ENCODE data around the gene HAS3.

Gene HAS3

DNA sequence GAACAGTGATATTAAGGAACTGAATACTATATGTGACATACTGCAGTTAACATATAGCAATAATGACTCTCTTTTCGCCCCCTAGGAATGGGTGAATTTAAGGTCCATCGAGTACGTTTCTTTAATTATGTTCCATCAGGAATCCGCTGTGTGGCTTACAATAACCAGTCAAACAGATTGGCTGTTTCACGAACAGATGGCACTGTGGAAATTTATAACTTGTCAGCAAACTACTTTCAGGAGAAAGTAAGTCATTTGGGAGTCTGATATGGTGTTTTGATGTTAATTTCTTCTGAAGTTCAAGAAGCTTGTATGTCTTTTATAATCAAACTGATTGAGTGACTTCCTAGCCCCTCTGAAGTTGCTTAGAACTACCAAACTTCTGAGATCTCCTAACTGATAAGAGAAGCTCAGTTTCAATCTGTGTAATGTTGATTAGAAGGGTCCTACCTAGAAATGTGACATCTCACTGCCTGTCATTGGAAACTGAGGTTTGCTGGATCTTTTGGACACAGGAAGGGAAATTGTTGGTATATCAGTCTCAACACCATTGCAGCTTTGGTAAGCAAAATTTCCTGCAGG lies 28.0 kb downstream of the HAS3 start:
- TF ChIP-seq, protein P1, sequence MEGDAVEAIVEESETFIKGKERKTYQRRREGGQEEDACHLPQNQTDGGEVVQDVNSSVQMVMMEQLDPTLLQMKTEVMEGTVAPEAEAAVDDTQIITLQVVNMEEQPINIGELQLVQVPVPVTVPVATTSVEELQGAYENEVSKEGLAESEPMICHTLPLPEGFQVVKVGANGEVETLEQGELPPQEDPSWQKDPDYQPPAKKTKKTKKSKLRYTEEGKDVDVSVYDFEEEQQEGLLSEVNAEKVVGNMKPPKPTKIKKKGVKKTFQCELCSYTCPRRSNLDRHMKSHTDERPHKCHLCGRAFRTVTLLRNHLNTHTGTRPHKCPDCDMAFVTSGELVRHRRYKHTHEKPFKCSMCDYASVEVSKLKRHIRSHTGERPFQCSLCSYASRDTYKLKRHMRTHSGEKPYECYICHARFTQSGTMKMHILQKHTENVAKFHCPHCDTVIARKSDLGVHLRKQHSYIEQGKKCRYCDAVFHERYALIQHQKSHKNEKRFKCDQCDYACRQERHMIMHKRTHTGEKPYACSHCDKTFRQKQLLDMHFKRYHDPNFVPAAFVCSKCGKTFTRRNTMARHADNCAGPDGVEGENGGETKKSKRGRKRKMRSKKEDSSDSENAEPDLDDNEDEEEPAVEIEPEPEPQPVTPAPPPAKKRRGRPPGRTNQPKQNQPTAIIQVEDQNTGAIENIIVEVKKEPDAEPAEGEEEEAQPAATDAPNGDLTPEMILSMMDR (IDR thresholded peaks at IDR 0.05) = no peak

GRCh38 chr16:69138608-69139007 lies 33.2 kb downstream of the HAS3 start:
- TF ChIP-seq, protein P1 (IDR thresholded peaks at IDR 0.05) = no peak

DNA sequence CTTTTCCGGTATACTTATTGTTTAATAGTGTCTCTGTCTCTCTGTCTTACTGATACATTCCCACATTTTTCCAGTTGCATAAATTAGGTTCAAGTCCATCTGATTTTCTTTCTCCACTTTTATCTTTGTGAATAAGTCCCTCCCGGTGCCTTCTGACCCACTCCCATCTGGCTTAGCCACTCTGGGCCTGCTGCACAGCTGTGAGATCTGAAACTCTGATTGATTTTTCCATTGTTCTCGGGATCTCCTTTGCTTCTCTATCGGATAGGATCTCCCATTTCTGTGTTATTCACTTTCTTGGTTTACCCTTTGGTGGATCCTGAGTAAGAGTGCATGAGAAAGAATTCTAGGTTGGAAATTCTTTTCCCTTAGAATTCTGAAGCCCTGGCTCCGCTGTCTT lies 35.6 kb downstream of the HAS3 start:
- TF ChIP-seq, protein P1 (IDR thresholded peaks at IDR 0.05) = no peak

DNA sequence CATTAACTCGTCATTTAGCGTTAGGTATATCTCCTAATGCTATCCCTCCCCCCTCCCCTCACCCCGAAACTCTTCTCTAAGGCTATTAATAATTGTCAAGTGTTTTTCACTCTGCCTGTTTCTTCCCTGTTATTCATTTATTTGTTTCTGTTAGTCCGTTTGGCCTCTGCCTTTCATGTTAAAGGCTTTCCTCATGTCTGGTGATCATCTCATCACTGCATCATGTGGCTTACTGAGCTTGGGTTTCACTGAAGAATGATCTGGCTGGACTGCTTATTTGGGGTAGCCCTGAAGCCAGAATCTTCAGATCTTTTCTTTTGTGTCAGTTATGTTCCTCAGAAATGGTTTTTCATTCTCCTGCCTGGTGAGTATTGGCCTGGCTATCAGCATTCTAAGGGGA lies 36.5 kb downstream of the HAS3 start:
- TF ChIP-seq, protein P1 (IDR thresholded peaks at IDR 0.05) = no peak

DNA sequence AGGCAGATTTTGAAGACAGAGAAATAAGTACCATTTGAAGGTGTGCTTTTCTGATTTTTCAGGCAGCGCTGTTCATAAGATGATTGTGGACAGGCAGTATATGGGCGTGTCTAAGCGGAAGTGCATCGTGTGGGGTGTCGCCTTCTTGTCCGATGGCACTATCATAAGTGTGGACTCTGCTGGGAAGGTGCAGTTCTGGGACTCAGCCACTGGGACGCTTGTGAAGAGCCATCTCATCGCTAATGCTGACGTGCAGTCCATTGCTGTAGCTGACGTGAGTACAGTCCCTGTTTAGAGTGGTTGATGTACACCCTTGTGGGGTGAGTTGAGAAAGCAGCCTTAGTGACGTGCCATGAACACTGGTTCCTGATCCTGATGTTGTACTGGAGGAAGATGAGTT lies 37.7 kb downstream of the HAS3 start:
- TF ChIP-seq, protein P1 (IDR thresholded peaks at IDR 0.05) = no peak

- TF ChIP-seq, protein P1 (IDR thresholded peaks at IDR 0.05) = no peak
Measured at GRCh38 chr16:69145658-69146057, 40.2 kb downstream of the HAS3 start.

- TF ChIP-seq, protein P1 (IDR thresholded peaks at IDR 0.05) = peak; percentile 80
Measured at GRCh38 chr16:69150146-69150865, 44.9 kb downstream of the HAS3 start.
